ENCODE measurements around the gene ZNF593. TPM values are rescaled to one million over a fixed set of nuclear protein-coding genes. Genes with fewer than 3 reads are reported as not detected.

Gene ZNF593
- polyA plus RNA-seq, 1 donor (not counting 4 experiments of a cell fraction or from before 2014, with no cell fraction given): 26.0 TPM

- no peak for DNase-seq (ENCODE audit: low read depth, low spot score)
- TF ChIP-seq EZH2 (IDR thresholded peaks at IDR 0.05; ENCODE audit: low read length): no peak
- TF ChIP-seq, protein P1, sequence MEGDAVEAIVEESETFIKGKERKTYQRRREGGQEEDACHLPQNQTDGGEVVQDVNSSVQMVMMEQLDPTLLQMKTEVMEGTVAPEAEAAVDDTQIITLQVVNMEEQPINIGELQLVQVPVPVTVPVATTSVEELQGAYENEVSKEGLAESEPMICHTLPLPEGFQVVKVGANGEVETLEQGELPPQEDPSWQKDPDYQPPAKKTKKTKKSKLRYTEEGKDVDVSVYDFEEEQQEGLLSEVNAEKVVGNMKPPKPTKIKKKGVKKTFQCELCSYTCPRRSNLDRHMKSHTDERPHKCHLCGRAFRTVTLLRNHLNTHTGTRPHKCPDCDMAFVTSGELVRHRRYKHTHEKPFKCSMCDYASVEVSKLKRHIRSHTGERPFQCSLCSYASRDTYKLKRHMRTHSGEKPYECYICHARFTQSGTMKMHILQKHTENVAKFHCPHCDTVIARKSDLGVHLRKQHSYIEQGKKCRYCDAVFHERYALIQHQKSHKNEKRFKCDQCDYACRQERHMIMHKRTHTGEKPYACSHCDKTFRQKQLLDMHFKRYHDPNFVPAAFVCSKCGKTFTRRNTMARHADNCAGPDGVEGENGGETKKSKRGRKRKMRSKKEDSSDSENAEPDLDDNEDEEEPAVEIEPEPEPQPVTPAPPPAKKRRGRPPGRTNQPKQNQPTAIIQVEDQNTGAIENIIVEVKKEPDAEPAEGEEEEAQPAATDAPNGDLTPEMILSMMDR (optimal IDR thresholded peaks at IDR 0.05 in 1 of 3, IDR thresholded peaks at IDR 0.05 in 1 of 3, conservative IDR thresholded peaks at IDR 0.05 in 1 of 3; ENCODE audit: extremely low read depth in 1 of 3, insufficient read depth in 2 of 3, low read length in 3 of 3): no peak
These were observed 43.7 kb downstream of the ZNF593 start for GRCh38 chr1:26213335-26213905.

GRCh38 chr1:26215246-26215645 lies 45.5 kb downstream of the ZNF593 start:
- FAIRE-seq: no peak
- DNase-seq (ENCODE audit: low read depth, low spot score): no peak
- dilution Hi-C loops (cut with MboI; ENCODE audit: extremely low pct_ligation_motif_present, low sequenced_read_pairs): no loop called here
- no peaks in the 10 kb centered on the region for H3K36me3 ChIP-seq (ENCODE audit: control insufficient read depth in 2 of 2, extremely low read depth in 1 of 2, insufficient read depth in 2 of 2, low read length in 2 of 2)
- no peaks in the 10 kb centered on the region for H3K4me1 ChIP-seq (ENCODE audit: control insufficient read depth, extremely low read depth, insufficient read depth, low read length)
- H3K79me2 ChIP-seq (ENCODE audit: control insufficient read depth, insufficient read depth, low read length): no peaks in the 10 kb centered on the region
- H4K20me1 ChIP-seq (ENCODE audit: control insufficient read depth, extremely low read depth, insufficient read depth, low read length): no peaks in the 10 kb centered on the region
- no peaks in the 10 kb centered on the region for H3K9me3 ChIP-seq (ENCODE audit: control insufficient read depth, low read depth, low read length)
- H2AFZ ChIP-seq (ENCODE audit: control insufficient read depth, low read length): no peak overlapping the region
- no peak for TF ChIP-seq EZH2 (IDR thresholded peaks at IDR 0.05; ENCODE audit: low read length)
- TF ChIP-seq, protein P1 (optimal IDR thresholded peaks at IDR 0.05 in 1 of 3, IDR thresholded peaks at IDR 0.05 in 1 of 3, conservative IDR thresholded peaks at IDR 0.05 in 1 of 3; ENCODE audit: extremely low read depth in 1 of 3, insufficient read depth in 2 of 3, low read length in 3 of 3): no peak
- peaks cover 9% of the 10 kb centered on the region for H3K27me3 ChIP-seq (ENCODE audit: control insufficient read depth, extremely low read depth, insufficient read depth, low read length)
- no peaks in the 10 kb centered on the region for H3K9me1 ChIP-seq (ENCODE audit: control insufficient read depth, extremely low read depth, insufficient read depth, low read length)
- no peak overlapping the region for H3K4me3 ChIP-seq (ENCODE audit: control insufficient read depth in 2 of 3, extremely low read depth in 1 of 3, insufficient read depth in 2 of 3, low read depth in 1 of 3, low read length in 3 of 3)
- no peak overlapping the region for H3K9ac ChIP-seq (ENCODE audit: control insufficient read depth, extremely low read depth, insufficient read depth, low read length)
- no peak overlapping the region for H3K4me2 ChIP-seq (ENCODE audit: control insufficient read depth, extremely low read depth, insufficient read depth, low read depth, low read length)
- H3K27ac ChIP-seq (ENCODE audit: control insufficient read depth, insufficient read depth, low read length): no peak overlapping the region

More at GRCh38 chr1:26213335-26213905, 43.7 kb downstream of the ZNF593 start:
- H3K9ac ChIP-seq (ENCODE audit: control insufficient read depth, extremely low read depth, insufficient read depth, low read length): no peak overlapping the region
- no peaks in the 10 kb centered on the region for H3K27me3 ChIP-seq (ENCODE audit: control insufficient read depth, extremely low read depth, insufficient read depth, low read length)
- FAIRE-seq: no peak
- dilution Hi-C loops (cut with MboI; ENCODE audit: extremely low pct_ligation_motif_present, low sequenced_read_pairs): no loop called here
- H3K9me1 ChIP-seq (ENCODE audit: control insufficient read depth, extremely low read depth, insufficient read depth, low read length): no peaks in the 10 kb centered on the region
- H3K4me1 ChIP-seq (ENCODE audit: control insufficient read depth, extremely low read depth, insufficient read depth, low read length): no peaks in the 10 kb centered on the region
- no peaks in the 10 kb centered on the region for H3K36me3 ChIP-seq (ENCODE audit: control insufficient read depth in 2 of 2, extremely low read depth in 1 of 2, insufficient read depth in 2 of 2, low read length in 2 of 2)
- H4K20me1 ChIP-seq (ENCODE audit: control insufficient read depth, extremely low read depth, insufficient read depth, low read length): no peaks in the 10 kb centered on the region
- H3K9me3 ChIP-seq (ENCODE audit: control insufficient read depth, low read depth, low read length): no peaks in the 10 kb centered on the region
- H3K4me2 ChIP-seq (ENCODE audit: control insufficient read depth, extremely low read depth, insufficient read depth, low read depth, low read length): no peak overlapping the region
- no peak overlapping the region for H2AFZ ChIP-seq (ENCODE audit: control insufficient read depth, low read length)
- no peak overlapping the region for H3K4me3 ChIP-seq (ENCODE audit: control insufficient read depth in 2 of 3, extremely low read depth in 1 of 3, insufficient read depth in 2 of 3, low read depth in 1 of 3, low read length in 3 of 3)
- no peaks in the 10 kb centered on the region for H3K79me2 ChIP-seq (ENCODE audit: control insufficient read depth, insufficient read depth, low read length)
- no peak overlapping the region for H3K27ac ChIP-seq (ENCODE audit: control insufficient read depth, insufficient read depth, low read length)

Measured in keratinocyte (primary cell).